Right lobe of liver (tissue), 6 donors: ENCODE measurements around the gene ENOX1. TPM values are rescaled to one million over a fixed set of nuclear protein-coding genes. Genes with fewer than 3 reads are reported as not detected.

Experiments used
- ATAC-seq, 4 donors: fragments of 200-7000 bp; cut with Tn5 transposase; one replicate each; pipeline ENCODE4 v1.9.1; 2020; ENCODE audit warnings: mild to moderate bottlenecking in 4 of 4, moderate library complexity in 4 of 4
- DNase-seq, 3 donors: peaks; one replicate each; pipeline ENCODE4 v3.0.0-alpha.2; 2020
- H3K27ac ChIP-seq, 3 donors: fragments of 200-600 bp; one replicate each; pipeline ENCODE4 v1.8.0; 2022
- H3K27me3 ChIP-seq, 2 donors: fragments of 200-600 bp; one replicate each; pipeline ENCODE4 v1.8.0; 2022
- H3K36me3 ChIP-seq, 4 donors: fragments of 200-600 bp; sonication (generic) in 1 of 4; one replicate each; pipeline versions ENCODE4 v1.5.1 to v1.8.0; 2017 to 2022; ENCODE audit warnings: control low read depth in 1 of 4
- H3K4me1 ChIP-seq, 4 donors: fragments of 200-600 bp; sonication (generic) in 1 of 4; one replicate each; pipeline versions ENCODE4 v1.5.1 to v1.8.0; 2017 to 2022; ENCODE audit warnings: control low read depth in 1 of 4
- H3K4me3 ChIP-seq, 3 donors: fragments of 200-600 bp; one replicate each; pipeline ENCODE4 v1.8.0; 2022
- H3K9me3 ChIP-seq, 4 donors: fragments of 200-600 bp; sonication (generic) in 1 of 4; one replicate each; pipeline versions ENCODE4 v1.5.1 to v1.8.0; 2017 to 2022; ENCODE audit warnings: control low read depth in 1 of 4
- CTCF ChIP-seq, 4 donors: fragments of 200-600 bp in 3 of 4; fragments of 450-650 bp in 1 of 4; IDR thresholded peaks; one replicate each; pipeline versions ENCODE4 v1.5.1 to v1.8.0; 2016 to 2022; ENCODE audit warnings: antibody characterized with exemption in 4 of 4, mild to moderate bottlenecking in 2 of 4
- POLR2A ChIP-seq: fragments of 450-650 bp; IDR thresholded peaks from one replicate; pipeline ENCODE4 v1.6.1; 2017; ENCODE audit warnings: antibody characterized with exemption, mild to moderate bottlenecking
- WGBS: methylation state at CpG from one replicate; pipeline ENCODE4 v1.1.6; 2018; ENCODE audit warnings: low coverage, low lambda C conversion rate; ENCODE audit not compliant: insufficient coverage; ENCODE audit errors: missing lambda C conversion rate; 5-methylcytosine and 5-hydroxymethylcytosine counted together
- intact Hi-C, 2 donors: fragments of 100-400 bp; cut with DNase I; formaldehyde crosslinking; loops; one replicate each; pipeline versions ENCODE4 v1.11.2 to v1.14.1; 2022
- total RNA-seq, 6 experiments: library from RNA; depleted of rRNA in 2 of 6; stranded (reverse); fragments of >200 nt in 2 of 6; fragmentation: NEBNext Ultra II Directional in 3 of 6; extraction: Animal tissue kit (Norgen Biotek cat#: 25700) in 3 of 6; gene quantifications; one replicate each; pipeline versions ENCODE4 v1.1.0 to v1.2.4, GENCODE V29; 2016 to 2023
- donor health status: DM: no; HTN: yes; CAD: no.
- donor health status: DM: no; HTN: no; CAD: no.
- donor health status: DM: no; HTN: no; CAD: no.
- donor health status: DM: no; HTN: yes; CAD: no.
- donor health status: DM: no; HTN: yes; CAD: no.

Gene ENOX1
- total RNA-seq, 6 experiments from 2014 or later: 0.07 to 0.16 TPM; not detected in 4

DNA sequence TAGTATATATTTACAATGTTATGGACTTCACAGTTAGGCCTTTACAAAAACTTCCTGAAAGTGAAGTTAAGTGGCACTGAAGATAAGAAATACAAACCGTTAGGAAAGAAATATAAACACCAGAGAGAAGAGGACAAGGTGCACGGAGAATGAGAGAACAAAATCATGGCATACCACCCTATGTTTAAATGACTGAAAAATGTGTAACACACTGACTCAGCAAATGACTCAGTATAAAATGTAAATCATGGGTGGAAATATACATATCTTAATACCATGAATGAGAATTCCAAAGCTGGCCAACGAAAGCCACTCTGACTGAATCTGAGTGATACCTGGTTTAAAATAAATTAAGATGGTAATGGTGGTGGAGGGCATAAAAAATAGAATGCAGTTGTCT is 502.6 kb downstream of the ENOX1 start:
- Histone ChIP-seq H3K9me3 (no peaks in the 10 kb centered on the region), H3K27me3 (no peaks in the 10 kb centered on the region), H3K27ac (no peak overlapping the region), H3K36me3 (no peaks in the 10 kb centered on the region), H3K4me3 (no peak overlapping the region), H3K4me1 (peaks cover 0 to 2% (median 0%) of the 10 kb centered on the region in 4 donors)
- no peak for DNase-seq
- TF ChIP-seq CTCF (IDR thresholded peaks at IDR 0.05): no peak
- TF ChIP-seq POLR2A: no peak
- intact Hi-C loops: no loop called here
- 52% methylated on average over 3 of the region's 3 CpGs for WGBS
- no peak for ATAC-seq

DNA sequence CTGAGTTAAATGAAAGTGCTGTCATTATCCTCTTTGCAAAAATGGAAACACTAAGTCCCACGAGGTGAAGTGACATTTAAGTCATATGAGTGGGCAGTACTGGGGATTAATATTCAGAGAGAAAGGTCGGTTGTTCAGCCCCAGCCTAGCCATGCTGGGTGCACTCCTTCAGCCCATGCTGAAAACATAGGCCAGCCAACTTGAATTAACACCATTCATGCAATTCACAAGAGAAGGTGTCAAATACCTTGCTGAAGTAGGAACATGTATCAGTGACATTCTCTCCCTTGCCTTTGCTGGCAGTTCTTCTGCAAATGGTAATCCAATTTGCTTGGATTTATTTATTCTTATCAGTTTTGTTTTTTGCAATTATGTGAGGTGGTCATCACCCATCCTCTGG is 507.1 kb downstream of the ENOX1 start:
- Histone ChIP-seq H3K4me1 (no peaks in the 10 kb centered on the region), H3K27ac (no peak overlapping the region), H3K4me3 (no peak overlapping the region), H3K9me3 (no peaks in the 10 kb centered on the region), H3K27me3 (no peaks in the 10 kb centered on the region), H3K36me3 (no peaks in the 10 kb centered on the region)
- no peak for ATAC-seq
- intact Hi-C loops: no loop called here
- TF ChIP-seq POLR2A: no peak
- no peak for TF ChIP-seq CTCF (IDR thresholded peaks at IDR 0.05)
- no peak for DNase-seq
- 13% methylated on average over 1 of the region's 2 CpGs for WGBS

DNA sequence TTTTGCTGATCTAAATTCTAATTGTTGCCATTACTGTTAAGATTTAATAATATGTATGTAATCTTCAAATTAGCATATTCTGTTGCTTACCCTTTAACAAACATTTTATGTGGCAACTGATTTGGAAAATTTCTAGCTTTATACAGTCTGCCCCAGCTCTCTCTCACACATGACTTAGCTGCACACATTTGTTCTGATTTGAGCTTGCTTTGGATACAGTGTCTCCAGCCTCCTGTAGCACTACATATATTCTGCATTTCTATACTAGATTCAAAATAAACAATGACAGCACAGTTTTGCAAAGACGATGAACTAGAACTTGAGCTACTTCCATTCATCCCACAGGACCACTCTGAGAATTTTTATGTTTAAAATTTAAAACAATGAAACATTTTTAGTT is 508.6 kb downstream of the ENOX1 start:
- ATAC-seq (no peak), DNase-seq (no peak)
- WGBS: 70% methylated on average over 1 of the region's 1 CpG
- H3K4me3 ChIP-seq: no peak overlapping the region
- H3K4me1 ChIP-seq: no peaks in the 10 kb centered on the region
- TF ChIP-seq CTCF (IDR thresholded peaks at IDR 0.05) (no peak), POLR2A (no peak)
- no peak overlapping the region for H3K27ac ChIP-seq
- intact Hi-C loops: no loop called here
- H3K9me3 ChIP-seq: no peaks in the 10 kb centered on the region
- no peaks in the 10 kb centered on the region for H3K36me3 ChIP-seq
- H3K27me3 ChIP-seq: no peaks in the 10 kb centered on the region

DNA sequence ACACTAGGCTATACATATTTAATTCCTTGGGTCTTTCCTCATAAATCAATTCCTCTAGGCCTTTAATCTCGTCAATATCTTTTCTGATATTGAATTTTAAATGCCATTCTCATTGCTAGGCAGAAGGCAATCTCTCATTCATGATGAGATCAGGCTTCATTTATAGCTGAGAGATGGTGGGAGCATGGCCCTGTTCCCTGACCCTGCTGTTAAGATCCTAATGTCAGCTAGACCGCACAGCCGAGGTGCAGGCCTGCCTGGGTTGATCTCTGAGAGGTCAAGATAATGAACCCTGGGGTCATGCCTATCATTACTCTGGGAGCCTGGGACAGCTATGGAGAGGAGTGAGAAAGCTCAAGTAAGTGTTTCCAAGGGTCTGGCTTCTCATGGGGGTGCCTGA is 509.6 kb downstream of the ENOX1 start:
- no peaks in the 10 kb centered on the region for H3K4me1 ChIP-seq
- H3K36me3 ChIP-seq: no peaks in the 10 kb centered on the region
- H3K27ac ChIP-seq: no peak overlapping the region
- ATAC-seq (no peak), DNase-seq (no peak)
- H3K9me3 ChIP-seq: no peaks in the 10 kb centered on the region
- 63% methylated on average over 3 of the region's 3 CpGs for WGBS
- H3K27me3 ChIP-seq: no peaks in the 10 kb centered on the region
- intact Hi-C loops: no loop called here
- TF ChIP-seq POLR2A (no peak), CTCF (IDR thresholded peaks at IDR 0.05) (no peak)
- no peak overlapping the region for H3K4me3 ChIP-seq

DNA sequence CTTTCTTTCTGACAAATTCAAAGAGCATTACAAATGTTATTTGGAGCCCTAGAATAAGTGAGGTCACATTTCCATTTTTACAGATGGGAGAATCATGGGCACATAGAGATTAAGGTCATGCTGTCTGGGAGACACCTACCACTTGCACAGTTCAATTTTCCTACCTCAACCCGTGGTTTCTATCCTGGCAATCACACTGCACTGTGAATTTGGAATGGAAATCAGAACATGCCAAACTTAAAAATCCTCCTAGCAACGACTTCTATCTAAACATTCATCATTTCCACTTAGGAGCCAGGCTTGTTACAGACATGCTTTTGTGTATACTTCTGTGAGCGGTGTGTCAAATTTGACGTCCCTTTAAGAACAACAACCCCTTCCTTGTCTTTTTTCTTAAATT is 511.9 kb downstream of the ENOX1 start:
- no peak for ATAC-seq
- H3K4me1 ChIP-seq: no peaks in the 10 kb centered on the region
- 54% methylated on average over 4 of the region's 4 CpGs for WGBS
- intact Hi-C loops: no loop called here
- DNase-seq: no peak
- no peaks in the 10 kb centered on the region for H3K27me3 ChIP-seq
- no peak for TF ChIP-seq POLR2A
- TF ChIP-seq CTCF (IDR thresholded peaks at IDR 0.05): no peak
- no peaks in the 10 kb centered on the region for H3K36me3 ChIP-seq
- no peak overlapping the region for H3K27ac ChIP-seq
- no peak overlapping the region for H3K4me3 ChIP-seq
- no peaks in the 10 kb centered on the region for H3K9me3 ChIP-seq
